ENCODE measurements around the gene ACSL1. TPM values are rescaled to one million over a fixed set of nuclear protein-coding genes. Genes with fewer than 3 reads are reported as not detected.

Gene ACSL1
- total and polyA plus RNA-seq, 2 experiments from 2014 or later, result 6.2 to 13.1 TPM

DNA sequence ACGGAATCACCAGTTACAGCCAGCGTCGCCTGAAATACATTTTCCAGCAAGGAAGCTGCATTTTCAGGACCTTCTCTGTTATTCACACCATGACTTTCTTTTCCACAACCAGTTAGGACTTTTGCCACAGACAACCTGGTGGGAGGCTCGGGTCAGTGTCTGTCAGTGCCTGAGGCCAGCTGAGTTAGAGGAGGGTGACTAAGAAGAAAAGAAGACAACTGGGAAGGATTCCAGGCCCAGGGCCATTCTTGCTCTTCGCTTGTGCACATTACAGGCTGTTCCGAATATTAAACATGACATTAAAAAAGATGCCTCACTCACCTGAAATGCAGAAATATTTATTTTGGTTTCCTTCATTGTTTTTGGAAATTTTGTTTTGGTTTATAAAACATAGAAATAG, 70.5 kb downstream of the ACSL1 start:
- ATAC-seq, result no peak
- Histone ChIP-seq H3K4me2 (no peak overlapping the region), H3K9me2 (ENCODE audit: insufficient read depth) (no peaks in the 10 kb centered on the region), H3K27me3 (ENCODE audit: insufficient read depth) (no peaks in the 10 kb centered on the region), H3K36me3 (ENCODE audit: insufficient read depth) (no peaks in the 10 kb centered on the region), H2AFZ (no peak overlapping the region), H4K20me1 (replicated peaks; ENCODE audit: insufficient read depth) (0 out of 2 replicates have a peak, but pooled peaks cover 3% of the 10 kb centered on the region), H3K4me3 (no peak overlapping the region), H3K4me1 (ENCODE audit: insufficient read depth) (no peaks in the 10 kb centered on the region), H3K79me2 (replicated peaks; ENCODE audit: insufficient read depth) (no peaks in the 10 kb centered on the region), H3K27ac (ENCODE audit: low read depth) (no peak overlapping the region), H3F3A (replicated peaks; ENCODE audit: low read depth) (no peaks in the 10 kb centered on the region)
- H3K4me1 Mint-ChIP-seq, result peaks cover 9% of the 10 kb centered on the region
- no peak overlapping the region for H3K4me3 Mint-ChIP-seq
- H3K36me3 Mint-ChIP-seq (ENCODE audit: low read depth), result no peaks in the 10 kb centered on the region; the same call in 2 of the 3 replicates
- H3K9me3 Mint-ChIP-seq, result no peaks in the 10 kb centered on the region
- no peak for DNase-seq (ENCODE audit: low spot score)
- TF ChIP-seq EZH2phosphoT487 (IDR thresholded peaks at IDR 0.05; ENCODE audit: unreplicated experiment) (no peak), ZNF114 (CRISPR knock-in tag; IDR thresholded peaks at IDR 0.05) (no peak), CREB1 (CRISPR knock-in tag; IDR thresholded peaks at IDR 0.05; ENCODE audit: low read depth) (no peak), EZH2 (IDR thresholded peaks at IDR 0.05; ENCODE audit: low read depth, unreplicated experiment) (no peak), JUNB (IDR thresholded peaks at IDR 0.05; ENCODE audit: unreplicated experiment) (no peak), NANOG (IDR thresholded peaks at IDR 0.05; ENCODE audit: borderline replicate concordance) (no peak)
- no peak overlapping the region for H3K27ac Mint-ChIP-seq
- no peaks in the 10 kb centered on the region for H3K27me3 Mint-ChIP-seq (ENCODE audit: insufficient read depth, low read depth, poor library complexity)

DNA sequence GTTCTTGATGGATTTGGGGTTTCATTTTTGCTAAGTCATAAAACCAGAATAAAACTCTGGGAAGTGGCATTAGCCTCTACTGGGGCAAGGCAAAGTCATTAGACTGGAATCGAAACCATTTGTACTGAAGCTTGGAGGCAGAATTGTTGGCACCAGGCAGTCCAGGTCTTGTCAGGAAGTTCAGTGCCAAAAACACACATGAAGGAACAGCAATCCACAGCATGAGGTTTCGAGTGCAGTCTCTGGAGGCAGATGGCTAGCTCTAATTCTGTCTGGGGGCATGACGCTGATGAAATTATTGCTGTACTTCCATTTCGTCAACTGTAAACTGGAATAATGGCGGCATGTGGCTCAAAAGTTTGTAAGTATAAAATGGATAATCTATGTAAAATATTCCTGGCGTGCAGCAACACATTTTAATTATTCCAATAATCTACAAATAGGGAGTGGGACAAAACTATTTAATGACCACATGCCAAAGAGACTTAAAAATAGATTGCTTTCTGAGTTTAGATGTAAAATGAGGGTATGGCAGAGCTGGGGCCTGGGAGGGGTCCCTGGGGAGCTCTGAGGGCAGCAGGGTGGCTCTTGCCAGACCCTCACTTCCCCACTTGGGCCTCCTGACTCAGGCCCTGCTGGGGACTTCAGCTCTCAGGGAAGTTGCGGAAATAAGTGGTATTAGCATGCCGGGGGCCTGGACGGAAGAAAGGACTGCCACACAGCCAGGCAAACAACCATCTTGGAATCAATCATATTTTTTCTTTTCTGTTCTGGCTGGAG, 73.1 kb downstream of the ACSL1 start:
- Mint-ChIP-seq H3K27me3 (ENCODE audit: insufficient read depth, low read depth, poor library complexity) (peaks cover 8% of the 10 kb centered on the region), H3K36me3 (ENCODE audit: low read depth) (no peaks in the 10 kb centered on the region), H3K9me3 (no peaks in the 10 kb centered on the region), H3K27ac (no peak overlapping the region), H3K4me3 (no peak overlapping the region), H3K4me1 (peaks cover 30% of the 10 kb centered on the region)
- Histone ChIP-seq H3K9me2 (ENCODE audit: insufficient read depth) (no peaks in the 10 kb centered on the region), H2AFZ (no peak overlapping the region), H3K79me2 (replicated peaks; ENCODE audit: insufficient read depth) (no peaks in the 10 kb centered on the region), H3K36me3 (ENCODE audit: insufficient read depth) (no peaks in the 10 kb centered on the region), H3K27ac (ENCODE audit: low read depth) (no peak overlapping the region), H3K4me2 (no peak overlapping the region), H4K20me1 (replicated peaks; ENCODE audit: insufficient read depth) (0 out of 2 replicates have a peak, but pooled peaks cover 3% of the 10 kb centered on the region), H3K4me3 (no peak overlapping the region), H3K4me1 (ENCODE audit: insufficient read depth) (peaks cover 16% of the 10 kb centered on the region), H3K27me3 (ENCODE audit: insufficient read depth) (no peaks in the 10 kb centered on the region), H3F3A (replicated peaks; ENCODE audit: low read depth) (no peaks in the 10 kb centered on the region)
- DNase-seq (ENCODE audit: low spot score) (no peak), ATAC-seq (no peak)
- no peak for TF ChIP-seq CREB1 (CRISPR knock-in tag; IDR thresholded peaks at IDR 0.05; ENCODE audit: low read depth)
- no peak for TF ChIP-seq STAT1 (IDR thresholded peaks at IDR 0.05; ENCODE audit: unreplicated experiment)
- no peak for TF ChIP-seq EZH2 (IDR thresholded peaks at IDR 0.05; ENCODE audit: low read depth, unreplicated experiment)
- TF ChIP-seq JUNB (IDR thresholded peaks at IDR 0.05; ENCODE audit: unreplicated experiment), result no peak
- no peak for TF ChIP-seq NANOG (IDR thresholded peaks at IDR 0.05; ENCODE audit: borderline replicate concordance)
- no peak for TF ChIP-seq ZNF114 (CRISPR knock-in tag; IDR thresholded peaks at IDR 0.05)
- TF ChIP-seq, protein P1, sequence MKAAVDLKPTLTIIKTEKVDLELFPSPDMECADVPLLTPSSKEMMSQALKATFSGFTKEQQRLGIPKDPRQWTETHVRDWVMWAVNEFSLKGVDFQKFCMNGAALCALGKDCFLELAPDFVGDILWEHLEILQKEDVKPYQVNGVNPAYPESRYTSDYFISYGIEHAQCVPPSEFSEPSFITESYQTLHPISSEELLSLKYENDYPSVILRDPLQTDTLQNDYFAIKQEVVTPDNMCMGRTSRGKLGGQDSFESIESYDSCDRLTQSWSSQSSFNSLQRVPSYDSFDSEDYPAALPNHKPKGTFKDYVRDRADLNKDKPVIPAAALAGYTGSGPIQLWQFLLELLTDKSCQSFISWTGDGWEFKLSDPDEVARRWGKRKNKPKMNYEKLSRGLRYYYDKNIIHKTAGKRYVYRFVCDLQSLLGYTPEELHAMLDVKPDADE (IDR thresholded peaks at IDR 0.05), result no peak
- TF ChIP-seq, protein P2, sequence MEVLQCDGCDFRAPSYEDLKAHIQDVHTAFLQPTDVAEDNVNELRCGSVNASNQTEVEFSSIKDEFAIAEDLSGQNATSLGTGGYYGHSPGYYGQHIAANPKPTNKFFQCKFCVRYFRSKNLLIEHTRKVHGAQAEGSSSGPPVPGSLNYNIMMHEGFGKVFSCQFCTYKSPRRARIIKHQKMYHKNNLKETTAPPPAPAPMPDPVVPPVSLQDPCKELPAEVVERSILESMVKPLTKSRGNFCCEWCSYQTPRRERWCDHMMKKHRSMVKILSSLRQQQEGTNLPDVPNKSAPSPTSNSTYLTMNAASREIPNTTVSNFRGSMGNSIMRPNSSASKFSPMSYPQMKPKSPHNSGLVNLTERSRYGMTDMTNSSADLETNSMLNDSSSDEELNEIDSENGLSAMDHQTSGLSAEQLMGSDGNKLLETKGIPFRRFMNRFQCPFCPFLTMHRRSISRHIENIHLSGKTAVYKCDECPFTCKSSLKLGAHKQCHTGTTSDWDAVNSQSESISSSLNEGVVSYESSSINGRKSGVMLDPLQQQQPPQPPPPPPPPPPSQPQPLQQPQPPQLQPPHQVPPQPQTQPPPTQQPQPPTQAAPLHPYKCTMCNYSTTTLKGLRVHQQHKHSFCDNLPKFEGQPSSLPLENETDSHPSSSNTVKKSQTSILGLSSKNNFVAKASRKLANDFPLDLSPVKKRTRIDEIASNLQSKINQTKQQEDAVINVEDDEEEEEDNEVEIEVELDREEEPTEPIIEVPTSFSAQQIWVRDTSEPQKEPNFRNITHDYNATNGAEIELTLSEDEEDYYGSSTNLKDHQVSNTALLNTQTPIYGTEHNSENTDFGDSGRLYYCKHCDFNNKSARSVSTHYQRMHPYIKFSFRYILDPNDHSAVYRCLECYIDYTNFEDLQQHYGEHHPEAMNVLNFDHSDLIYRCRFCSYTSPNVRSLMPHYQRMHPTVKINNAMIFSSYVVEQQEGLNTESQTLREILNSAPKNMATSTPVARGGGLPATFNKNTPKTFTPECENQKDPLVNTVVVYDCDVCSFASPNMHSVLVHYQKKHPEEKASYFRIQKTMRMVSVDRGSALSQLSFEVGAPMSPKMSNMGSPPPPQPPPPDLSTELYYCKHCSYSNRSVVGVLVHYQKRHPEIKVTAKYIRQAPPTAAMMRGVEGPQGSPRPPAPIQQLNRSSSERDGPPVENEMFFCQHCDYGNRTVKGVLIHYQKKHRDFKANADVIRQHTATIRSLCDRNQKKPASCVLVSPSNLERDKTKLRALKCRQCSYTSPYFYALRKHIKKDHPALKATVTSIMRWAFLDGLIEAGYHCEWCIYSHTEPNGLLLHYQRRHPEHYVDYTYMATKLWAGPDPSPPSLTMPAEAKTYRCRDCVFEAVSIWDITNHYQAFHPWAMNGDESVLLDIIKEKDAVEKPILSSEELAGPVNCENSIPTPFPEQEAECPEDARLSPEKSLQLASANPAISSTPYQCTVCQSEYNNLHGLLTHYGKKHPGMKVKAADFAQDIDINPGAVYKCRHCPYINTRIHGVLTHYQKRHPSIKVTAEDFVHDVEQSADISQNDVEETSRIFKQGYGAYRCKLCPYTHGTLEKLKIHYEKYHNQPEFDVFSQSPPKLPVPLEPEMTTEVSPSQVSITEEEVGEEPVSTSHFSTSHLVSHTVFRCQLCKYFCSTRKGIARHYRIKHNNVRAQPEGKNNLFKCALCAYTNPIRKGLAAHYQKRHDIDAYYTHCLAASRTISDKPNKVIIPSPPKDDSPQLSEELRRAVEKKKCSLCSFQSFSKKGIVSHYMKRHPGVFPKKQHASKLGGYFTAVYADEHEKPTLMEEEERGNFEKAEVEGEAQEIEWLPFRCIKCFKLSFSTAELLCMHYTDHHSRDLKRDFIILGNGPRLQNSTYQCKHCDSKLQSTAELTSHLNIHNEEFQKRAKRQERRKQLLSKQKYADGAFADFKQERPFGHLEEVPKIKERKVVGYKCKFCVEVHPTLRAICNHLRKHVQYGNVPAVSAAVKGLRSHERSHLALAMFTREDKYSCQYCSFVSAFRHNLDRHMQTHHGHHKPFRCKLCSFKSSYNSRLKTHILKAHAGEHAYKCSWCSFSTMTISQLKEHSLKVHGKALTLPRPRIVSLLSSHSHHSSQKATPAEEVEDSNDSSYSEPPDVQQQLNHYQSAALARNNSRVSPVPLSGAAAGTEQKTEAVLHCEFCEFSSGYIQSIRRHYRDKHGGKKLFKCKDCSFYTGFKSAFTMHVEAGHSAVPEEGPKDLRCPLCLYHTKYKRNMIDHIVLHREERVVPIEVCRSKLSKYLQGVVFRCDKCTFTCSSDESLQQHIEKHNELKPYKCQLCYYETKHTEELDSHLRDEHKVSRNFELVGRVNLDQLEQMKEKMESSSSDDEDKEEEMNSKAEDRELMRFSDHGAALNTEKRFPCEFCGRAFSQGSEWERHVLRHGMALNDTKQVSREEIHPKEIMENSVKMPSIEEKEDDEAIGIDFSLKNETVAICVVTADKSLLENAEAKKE (CRISPR knock-in tag; IDR thresholded peaks at IDR 0.05), result no peak
- TF ChIP-seq ZNF331 (CRISPR knock-in tag; IDR thresholded peaks at IDR 0.05; ENCODE audit: low read depth), result no peak
- no peak for TF ChIP-seq EZH2phosphoT487 (IDR thresholded peaks at IDR 0.05; ENCODE audit: unreplicated experiment)
- TF ChIP-seq, protein P3, sequence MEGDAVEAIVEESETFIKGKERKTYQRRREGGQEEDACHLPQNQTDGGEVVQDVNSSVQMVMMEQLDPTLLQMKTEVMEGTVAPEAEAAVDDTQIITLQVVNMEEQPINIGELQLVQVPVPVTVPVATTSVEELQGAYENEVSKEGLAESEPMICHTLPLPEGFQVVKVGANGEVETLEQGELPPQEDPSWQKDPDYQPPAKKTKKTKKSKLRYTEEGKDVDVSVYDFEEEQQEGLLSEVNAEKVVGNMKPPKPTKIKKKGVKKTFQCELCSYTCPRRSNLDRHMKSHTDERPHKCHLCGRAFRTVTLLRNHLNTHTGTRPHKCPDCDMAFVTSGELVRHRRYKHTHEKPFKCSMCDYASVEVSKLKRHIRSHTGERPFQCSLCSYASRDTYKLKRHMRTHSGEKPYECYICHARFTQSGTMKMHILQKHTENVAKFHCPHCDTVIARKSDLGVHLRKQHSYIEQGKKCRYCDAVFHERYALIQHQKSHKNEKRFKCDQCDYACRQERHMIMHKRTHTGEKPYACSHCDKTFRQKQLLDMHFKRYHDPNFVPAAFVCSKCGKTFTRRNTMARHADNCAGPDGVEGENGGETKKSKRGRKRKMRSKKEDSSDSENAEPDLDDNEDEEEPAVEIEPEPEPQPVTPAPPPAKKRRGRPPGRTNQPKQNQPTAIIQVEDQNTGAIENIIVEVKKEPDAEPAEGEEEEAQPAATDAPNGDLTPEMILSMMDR (conservative IDR thresholded peaks at IDR 0.05; ENCODE audit: low read depth in 2 of 2), result no peak

All from GM23338 (cell line).